ENCODE measurements around the gene THRAP3. TPM values are rescaled to one million over a fixed set of nuclear protein-coding genes. Genes with fewer than 3 reads are reported as not detected.
"Not testable (repeated sequence)": the region's sequence is repeated elsewhere in the genome, so short reads cannot be mapped to it uniquely, and the experiment has no call there.

THRAP3 gene
- total RNA-seq, 1 experiment from 2014 or later = 55.7 TPM

GRCh38 chr1:36225283-36225899 lies 1.1 kb downstream of the THRAP3 start:
- Histone ChIP-seq H3K4me1 (ENCODE audit: insufficient read depth, low read length) (peaks cover 15% of the 10 kb centered on the region), H3K79me2 (ENCODE audit: low read length) (peaks cover 61% of the 10 kb centered on the region), H3K4me2 (ENCODE audit: low read length) (peak overlapping the region; percentile 100), H3K9me3 (ENCODE audit: low read length) (no peaks in the 10 kb centered on the region), H3K9me2 (replicated peaks; ENCODE audit: low read length) (no peaks in the 10 kb centered on the region), H3K9ac (ENCODE audit: low read length) (peak overlapping the region; percentile 98), H3K27me3 (ENCODE audit: low read length) (no peaks in the 10 kb centered on the region), H3F3A (ENCODE audit: low read length, unreplicated experiment) (no peaks in the 10 kb centered on the region), H3K4me3 (ENCODE audit: low read length) (peak overlapping the region; percentile 100), H2AFZ (ENCODE audit: low read length) (no peak overlapping the region), H3K27ac (ENCODE audit: low read length) (peak overlapping the region; percentile 93), H3K36me3 (ENCODE audit: low read depth, low read length) (peaks cover 10% of the 10 kb centered on the region; the same call in 1 of the 2 replicates), H4K20me1 (ENCODE audit: low read length) (peaks cover 33% of the 10 kb centered on the region)
- ATAC-seq = no peak
- TF ChIP-seq EZH2 (IDR thresholded peaks at IDR 0.05; ENCODE audit: low read length, unreplicated experiment) (no peak), EZH2phosphoT487 (IDR thresholded peaks at IDR 0.05; ENCODE audit: borderline replicate concordance, low read length) (no peak), CTCF (conservative IDR thresholded peaks at IDR 0.05; ENCODE audit: low read depth, low read length) (no peak)
- ChIA-PET CTCF (interaction anchor here (2.3 kb wide), 1 partner anchor 60 kb away, joined by 9 read pairs; no protein-coding TSS in a partner anchor), POLR2A (ENCODE audit: unreplicated experiment) (no interaction called here)
- no peak for DNase-seq
- intact Hi-C loops (cut with micrococcal nuclease) = loop anchor here (2.0 kb wide), 3 partner anchors 33 to 75 kb away; no protein-coding TSS in a partner anchor
- BruUV-seq (replicated peaks) = no TSS peak

GRCh38 chr1:36230279-36230678 lies 6.0 kb downstream of the THRAP3 start:
- H3K9me2 ChIP-seq (replicated peaks; ENCODE audit: low read length); POLR2A ChIA-PET (ENCODE audit: unreplicated experiment); H3F3A ChIP-seq (ENCODE audit: low read length, unreplicated experiment); H2AFZ ChIP-seq (ENCODE audit: low read length); H3K9me3 ChIP-seq (ENCODE audit: low read length); intact Hi-C loops (cut with micrococcal nuclease); H3K27ac ChIP-seq (ENCODE audit: low read length); CTCF ChIA-PET; H3K4me3 ChIP-seq (ENCODE audit: low read length); H3K9ac ChIP-seq (ENCODE audit: low read length); BruUV-seq (replicated peaks); DNase-seq; ATAC-seq; H3K27me3 ChIP-seq (ENCODE audit: low read length); H3K4me2 ChIP-seq (ENCODE audit: low read length): not testable (repeated sequence)
- peaks cover 100% of the 10 kb centered on the region for H3K79me2 ChIP-seq (ENCODE audit: low read length)
- H3K36me3 ChIP-seq (ENCODE audit: low read depth, low read length) = peaks cover 36% of the 10 kb centered on the region; the same call in 1 of the 2 replicates
- H4K20me1 ChIP-seq (ENCODE audit: low read length) = peaks cover 61% of the 10 kb centered on the region
- peaks cover 12% of the 10 kb centered on the region for H3K4me1 ChIP-seq (ENCODE audit: insufficient read depth, low read length)

GRCh38 chr1:36231191-36231590 lies 6.9 kb downstream of the THRAP3 start:
- TF ChIP-seq EZH2 (IDR thresholded peaks at IDR 0.05; ENCODE audit: low read length, unreplicated experiment) (no peak), EZH2phosphoT487 (IDR thresholded peaks at IDR 0.05; ENCODE audit: borderline replicate concordance, low read length) (no peak), CTCF (conservative IDR thresholded peaks at IDR 0.05; ENCODE audit: low read depth, low read length) (no peak)
- Histone ChIP-seq H3K4me2 (ENCODE audit: low read length) (no peak overlapping the region), H3K9me2 (replicated peaks; ENCODE audit: low read length) (no peaks in the 10 kb centered on the region)

More at GRCh38 chr1:36231191-36231590, 6.9 kb downstream of the THRAP3 start:
- no peaks in the 10 kb centered on the region for H3K27me3 ChIP-seq (ENCODE audit: low read length)
- no peak overlapping the region for H3K27ac ChIP-seq (ENCODE audit: low read length)
- H3K9ac ChIP-seq (ENCODE audit: low read length) = no peak overlapping the region
- ATAC-seq = no peak
- BruUV-seq (replicated peaks) = no TSS peak
- CTCF ChIA-PET = no interaction called here
- no peaks in the 10 kb centered on the region for H3K9me3 ChIP-seq (ENCODE audit: low read length)
- H3K36me3 ChIP-seq (ENCODE audit: low read depth, low read length) = peaks cover 41% of the 10 kb centered on the region; the same call in 1 of the 2 replicates
- intact Hi-C loops (cut with micrococcal nuclease) = no loop called here
- no peak for DNase-seq
- POLR2A ChIA-PET (ENCODE audit: unreplicated experiment) = no interaction called here
- peaks cover 59% of the 10 kb centered on the region for H4K20me1 ChIP-seq (ENCODE audit: low read length)
- peaks cover 8% of the 10 kb centered on the region for H3K4me1 ChIP-seq (ENCODE audit: insufficient read depth, low read length)
- no peak overlapping the region for H3K4me3 ChIP-seq (ENCODE audit: low read length)
- H3F3A ChIP-seq (ENCODE audit: low read length, unreplicated experiment) = no peaks in the 10 kb centered on the region
- peaks cover 100% of the 10 kb centered on the region for H3K79me2 ChIP-seq (ENCODE audit: low read length)
- H2AFZ ChIP-seq (ENCODE audit: low read length) = no peak overlapping the region

Data from PC-3 (cell line).